Inflammatory macrophage treated with lipopolysaccharide for 4 hours (primary cell): ENCODE measurements around the gene NT5C2.
A peak's percentile ranks its signal among the peaks of the same experiment; 100 is the strongest.
"Not testable (repeated sequence)": the region's sequence is repeated elsewhere in the genome, so short reads cannot be mapped to it uniquely, and the experiment has no call there.

Source experiments
- DNase-seq: peaks from one replicate; pipeline ENCODE4 v3.0.0-alpha.2; 2020

Gene NT5C2

DNA sequence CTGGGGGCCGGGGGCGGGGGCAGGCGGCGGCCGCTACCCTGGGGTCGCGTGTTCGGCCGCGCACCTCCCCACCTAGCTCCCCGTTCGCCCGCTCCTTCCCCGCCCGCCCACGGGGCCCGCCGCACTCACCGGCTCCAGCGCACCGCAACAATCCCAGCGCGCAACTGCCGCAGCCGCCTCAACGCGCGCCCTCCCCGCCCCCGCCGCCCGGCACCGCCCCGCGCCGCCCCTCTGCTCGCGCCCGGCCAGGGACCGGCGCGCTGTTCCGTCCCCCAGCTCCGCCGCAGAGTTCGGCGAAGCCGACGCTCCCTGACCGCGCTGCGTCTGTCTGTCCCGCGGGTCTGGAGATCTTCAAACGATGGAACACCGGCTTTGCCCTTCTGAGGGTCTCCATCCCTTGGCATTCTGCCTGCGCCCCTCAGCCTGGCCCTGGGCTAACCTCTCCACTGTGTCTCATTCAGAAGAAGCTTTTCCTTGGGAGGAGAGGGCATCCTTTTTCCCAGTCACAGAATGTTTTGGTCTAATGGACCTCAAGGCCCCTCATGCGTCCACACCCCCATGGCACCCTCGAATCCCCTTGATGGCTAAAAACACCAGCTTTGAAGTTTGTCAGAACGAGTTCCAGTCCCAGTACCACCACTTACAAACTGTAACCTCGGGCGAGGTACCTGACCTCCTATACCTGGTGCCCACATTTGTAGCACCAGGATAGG, at the start of gene NT5C2:
Gene NT5C2, minus strand, starts transcription at position 166 of the 713 bp plus-strand sequence. CDS start 18,314 bp downstream, outside the sequence.
- DNase-seq: peak; percentile 80

DNA sequence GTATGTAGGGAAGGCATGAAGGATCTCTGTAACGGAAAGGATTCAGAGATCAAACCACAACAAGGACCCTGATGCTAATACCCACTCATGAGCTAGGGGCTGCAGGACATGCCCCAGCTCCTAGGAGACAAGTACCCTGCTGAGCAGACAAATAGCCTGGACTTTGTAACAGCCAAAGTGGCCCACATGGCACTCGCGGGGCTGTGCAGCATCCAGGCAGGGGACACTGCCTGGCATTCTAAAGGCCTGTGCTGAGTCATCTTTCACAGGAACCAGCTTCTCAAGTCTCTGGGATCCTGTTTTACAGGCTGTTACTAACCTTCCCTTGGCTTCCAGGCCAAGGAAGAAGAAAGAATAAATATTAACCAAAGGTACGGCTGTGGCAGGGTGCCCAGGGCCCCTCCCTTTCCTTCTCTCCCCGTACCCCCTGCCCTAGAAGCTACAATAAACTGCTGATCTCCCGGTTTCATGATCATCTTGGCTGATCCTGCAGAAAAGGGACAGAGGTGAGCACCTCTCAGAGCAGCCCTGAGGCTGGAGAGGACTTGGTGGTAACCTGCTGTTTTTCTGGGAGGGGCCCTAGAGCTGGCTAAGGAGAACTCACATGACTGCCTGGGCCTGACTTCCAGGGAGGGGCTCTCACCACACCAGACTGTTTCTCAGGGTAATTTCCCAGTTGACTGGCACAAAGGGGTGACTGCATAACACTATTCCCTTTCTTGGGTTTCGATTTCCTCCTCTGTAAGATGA, 48.4 kb upstream of the NT5C2 start:
- DNase-seq: peak; percentile 98

DNA sequence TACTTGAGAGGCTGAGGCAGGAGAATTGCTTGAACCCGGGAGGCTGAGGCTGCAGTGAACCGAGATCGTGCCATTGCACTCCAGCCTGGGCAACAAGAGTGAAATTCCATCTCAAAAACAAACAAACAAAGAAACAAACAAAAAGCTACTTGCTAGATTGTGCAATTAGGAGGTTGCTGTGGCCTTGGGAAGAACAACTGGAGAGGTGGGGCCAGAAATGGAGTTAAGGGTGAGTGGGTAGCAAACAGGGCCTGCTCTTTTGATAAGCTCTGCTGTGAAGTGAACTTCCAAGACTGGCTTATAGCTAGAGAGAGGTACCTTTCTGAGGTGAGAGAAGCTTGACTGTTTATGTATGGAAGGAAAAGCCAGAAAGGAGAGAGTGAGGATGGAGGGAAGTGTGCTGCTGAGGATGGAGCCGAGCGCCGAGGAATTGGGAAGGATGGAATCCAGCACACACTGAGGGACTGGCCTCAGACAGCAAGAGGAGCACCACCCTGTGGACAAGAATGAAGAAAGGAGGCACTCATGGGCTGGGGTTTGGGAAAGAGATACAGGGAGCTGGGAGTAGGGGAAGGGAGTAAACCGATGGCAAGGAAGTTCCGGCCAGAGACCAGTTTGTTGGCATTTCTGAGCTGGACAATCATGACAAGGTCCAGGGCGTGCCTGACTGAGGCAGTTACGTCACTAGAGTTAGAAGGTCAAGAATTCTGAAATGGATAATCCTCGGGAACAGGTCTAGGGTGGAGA, 45.6 kb upstream of the NT5C2 start:
- DNase-seq: peak; percentile 23

DNA sequence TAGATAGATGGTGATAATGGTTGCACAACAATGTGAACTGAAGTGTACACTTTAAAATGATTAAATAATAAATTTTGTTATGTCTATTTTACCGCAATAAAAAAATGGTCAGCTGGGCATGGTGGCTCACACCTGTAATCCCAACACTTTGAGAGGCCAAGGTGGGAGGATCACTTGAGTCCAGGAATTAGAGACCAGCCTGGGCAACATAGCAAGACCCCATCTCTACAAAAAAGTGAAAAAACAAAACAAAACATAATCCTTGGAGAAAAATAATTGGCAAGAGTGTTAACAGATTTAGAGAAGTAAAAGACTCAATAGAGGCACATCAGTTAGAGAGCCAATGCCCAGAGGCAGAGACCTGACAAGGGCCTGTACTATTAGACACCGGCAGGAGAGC, 42.7 kb upstream of the NT5C2 start:
- DNase-seq: no peak

DNA sequence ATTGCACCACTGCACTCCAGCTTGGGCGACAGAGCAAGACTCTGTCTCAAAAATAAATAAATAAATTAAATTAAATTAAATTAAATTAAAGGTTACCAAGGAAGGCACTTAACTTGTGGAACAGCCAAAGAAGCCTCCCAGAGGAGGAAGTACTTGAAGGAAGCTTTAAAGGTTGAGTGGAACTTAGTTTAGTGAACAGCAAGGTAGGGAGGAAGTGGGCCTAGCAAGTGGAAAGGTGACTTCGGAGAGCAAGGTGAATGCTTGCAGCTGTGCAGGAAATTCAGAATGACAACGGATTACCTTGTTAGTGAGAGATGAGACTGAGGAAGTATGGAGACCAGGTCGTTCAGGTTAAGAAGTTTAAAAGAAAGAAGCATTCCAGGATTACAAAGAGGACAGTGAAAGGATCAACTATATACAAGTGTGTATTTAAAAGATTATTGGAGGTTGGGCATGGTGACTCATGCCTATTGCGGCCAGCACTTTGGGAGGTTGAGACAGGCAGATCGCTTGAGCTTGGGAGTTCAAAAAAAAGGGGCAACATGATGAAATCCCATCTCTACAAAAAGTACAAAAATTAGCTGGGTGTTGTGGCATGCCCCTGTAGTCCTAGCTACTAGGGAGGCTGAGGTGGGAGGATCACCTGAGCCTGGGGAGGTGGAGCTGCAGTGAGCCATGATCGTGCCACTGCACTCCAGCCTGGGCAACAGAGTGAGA, 39.9 kb upstream of the NT5C2 start:
- DNase-seq: no peak

DNA sequence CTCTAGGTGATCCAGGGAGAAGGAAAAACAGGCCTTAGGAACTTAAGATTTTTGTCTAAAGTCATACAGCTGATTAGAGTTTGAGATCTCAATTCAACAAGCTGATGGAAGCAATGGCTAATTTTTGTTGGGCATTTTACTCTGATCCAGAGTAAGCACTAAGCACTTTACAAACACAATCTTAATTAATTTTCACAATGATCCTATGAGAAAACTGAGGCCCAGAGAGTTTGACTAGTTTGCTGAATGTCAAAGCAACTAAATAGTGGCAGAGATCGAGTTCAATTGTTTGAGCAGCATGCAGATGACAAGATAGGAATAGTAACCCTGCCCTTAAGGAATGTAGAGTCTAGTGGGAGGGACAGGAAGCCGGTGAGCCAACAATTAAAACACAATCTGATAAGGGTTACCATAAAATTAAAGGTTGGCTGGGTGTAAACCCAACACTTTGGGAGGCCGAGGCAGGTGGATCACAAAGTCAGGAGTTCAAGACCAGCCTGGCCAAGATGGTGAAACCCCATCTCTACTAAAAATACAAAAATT, 39.1 kb upstream of the NT5C2 start:
- no peak for DNase-seq

DNA sequence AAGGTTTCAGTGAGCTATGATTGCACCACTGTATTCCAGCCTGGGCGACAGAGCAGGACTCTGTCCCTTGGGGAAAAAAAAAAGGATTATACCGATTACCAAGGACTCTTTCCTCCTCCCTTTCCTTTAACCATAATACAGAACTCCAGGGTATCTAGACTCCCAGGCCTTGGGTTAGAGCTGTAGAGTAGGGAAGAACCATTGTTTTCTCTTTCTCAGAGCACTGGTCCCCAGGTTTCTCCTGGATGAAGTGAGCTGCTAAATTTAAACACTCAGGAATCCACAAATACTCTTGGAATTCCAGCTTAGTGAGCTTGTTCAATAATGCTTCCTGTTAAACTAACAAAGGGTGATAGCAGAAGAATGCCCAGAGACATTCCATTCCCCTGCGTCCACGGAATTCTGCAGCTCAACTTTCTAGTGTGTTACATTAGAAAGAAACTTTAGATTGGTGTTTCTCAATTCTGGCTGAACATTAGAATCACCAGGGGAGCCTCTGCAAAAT, 38.0 kb upstream of the NT5C2 start:
- no peak for DNase-seq

DNA sequence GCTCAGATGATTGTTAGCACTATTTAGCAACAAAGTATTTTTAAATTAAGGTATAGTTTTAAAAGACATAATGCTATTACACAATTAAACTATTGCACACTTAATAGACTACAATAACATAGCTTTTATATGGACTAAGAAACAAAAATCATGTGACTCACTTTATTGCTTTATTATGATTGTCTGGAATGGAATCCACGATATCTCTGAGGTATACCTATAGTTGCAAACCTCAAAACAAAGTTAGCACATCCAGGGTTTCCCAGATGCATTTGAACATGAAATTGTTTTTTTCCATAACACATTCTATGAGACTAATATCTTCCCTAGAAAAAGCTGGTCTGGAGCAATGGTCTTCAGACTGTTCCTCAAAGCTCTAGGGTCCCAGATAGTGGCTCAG, 34.3 kb upstream of the NT5C2 start:
- no peak for DNase-seq

DNA sequence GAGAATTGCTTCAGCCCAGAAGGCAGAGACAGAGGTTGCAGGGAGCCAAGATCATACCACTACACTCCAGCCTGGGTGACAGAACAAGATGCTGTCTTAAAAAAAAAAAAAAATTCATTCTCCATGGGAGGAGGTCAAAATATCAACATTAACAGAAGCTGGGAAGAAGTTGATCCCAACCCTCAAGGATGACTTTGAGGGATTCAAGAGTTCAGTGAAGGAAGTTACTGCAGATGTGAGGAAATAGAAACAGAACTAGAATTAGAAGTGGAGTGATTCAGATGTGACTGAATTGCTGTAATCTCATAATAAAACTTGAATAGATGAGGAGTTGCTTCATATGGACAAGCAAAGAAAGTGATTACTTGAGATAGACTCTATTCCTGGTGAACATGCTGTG, 32.9 kb upstream of the NT5C2 start:
- peak; percentile 83 for DNase-seq

DNA sequence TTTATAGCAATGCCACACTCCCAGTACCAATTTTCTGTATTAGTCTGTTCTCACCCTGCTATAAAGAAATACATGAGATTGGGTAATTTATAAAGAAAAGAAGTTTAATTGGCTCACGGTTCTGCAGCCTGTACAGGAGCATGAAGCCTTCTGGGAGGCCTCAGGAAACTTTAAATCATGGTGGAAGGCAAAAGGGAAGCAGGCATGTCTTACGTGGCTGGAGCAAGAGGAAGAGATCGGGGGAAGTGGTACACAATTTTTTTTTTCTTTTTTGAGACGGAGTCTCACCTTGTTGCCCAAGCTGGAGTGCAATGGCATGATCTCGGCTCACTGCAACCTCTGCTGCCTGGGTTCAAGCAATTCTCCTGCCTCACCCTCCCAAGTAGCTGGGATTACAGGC, 31.6 kb upstream of the NT5C2 start:
- peak; percentile 46 for DNase-seq

DNA sequence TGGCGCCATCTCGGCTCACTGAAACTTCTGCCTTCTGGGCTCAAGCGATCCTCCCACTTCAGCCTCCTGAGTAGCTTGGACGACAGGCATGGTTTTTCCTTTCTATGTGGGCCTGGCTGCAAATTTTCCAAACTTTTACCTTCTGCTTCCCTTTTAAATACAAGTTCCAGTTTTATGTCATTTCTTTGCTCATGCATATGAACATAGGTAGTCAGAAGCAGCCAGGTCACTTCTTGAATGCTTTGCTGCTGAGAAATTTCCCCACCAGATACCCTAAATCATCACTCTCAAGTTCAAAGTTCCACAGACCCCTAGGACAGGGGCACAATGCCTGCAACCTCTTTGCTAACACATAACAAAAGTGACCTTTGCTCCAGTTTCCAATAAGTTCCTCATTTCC, 31.1 kb upstream of the NT5C2 start:
- peak; percentile 30 for DNase-seq

DNA sequence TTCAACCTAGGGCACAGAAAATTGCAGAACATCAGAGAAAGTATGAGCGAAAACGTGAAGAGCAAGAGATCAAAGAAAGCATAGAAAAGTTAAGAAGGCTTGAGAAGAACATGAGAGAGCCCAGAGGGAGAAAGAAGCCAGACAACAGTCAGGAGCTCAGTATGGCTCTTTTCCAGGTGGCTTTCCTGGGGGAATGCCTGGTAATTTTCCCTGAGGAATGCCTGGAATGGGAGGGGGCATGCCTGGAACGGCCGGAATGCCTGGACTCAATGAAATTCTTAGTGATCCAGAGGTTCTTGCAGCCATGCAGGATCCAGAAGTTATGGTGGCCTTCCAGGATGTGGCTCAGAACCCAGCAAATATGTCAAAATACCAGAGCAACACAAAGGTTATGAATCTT, 23.3 kb upstream of the NT5C2 start:
- DNase-seq: not testable (repeated sequence)

DNA sequence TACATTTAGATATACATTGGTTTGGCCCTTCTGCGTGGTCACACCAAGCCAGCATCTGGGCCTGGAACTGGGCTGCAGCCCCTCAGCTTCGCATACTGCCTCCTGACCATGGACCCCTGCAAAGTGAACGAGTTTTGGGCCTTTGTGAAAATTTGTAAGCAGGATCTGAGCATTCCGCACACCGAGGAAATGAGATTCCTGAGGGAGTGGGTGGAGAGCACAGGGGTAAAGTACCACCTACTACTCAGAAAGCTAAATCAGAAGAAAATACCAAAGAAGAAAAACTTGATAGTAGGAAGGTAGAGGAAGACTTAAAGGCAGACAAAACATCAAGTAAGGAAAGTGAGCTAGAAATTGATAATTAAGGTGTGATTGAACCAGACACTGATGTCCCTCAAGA, 22.5 kb upstream of the NT5C2 start:
- DNase-seq: no peak

DNA sequence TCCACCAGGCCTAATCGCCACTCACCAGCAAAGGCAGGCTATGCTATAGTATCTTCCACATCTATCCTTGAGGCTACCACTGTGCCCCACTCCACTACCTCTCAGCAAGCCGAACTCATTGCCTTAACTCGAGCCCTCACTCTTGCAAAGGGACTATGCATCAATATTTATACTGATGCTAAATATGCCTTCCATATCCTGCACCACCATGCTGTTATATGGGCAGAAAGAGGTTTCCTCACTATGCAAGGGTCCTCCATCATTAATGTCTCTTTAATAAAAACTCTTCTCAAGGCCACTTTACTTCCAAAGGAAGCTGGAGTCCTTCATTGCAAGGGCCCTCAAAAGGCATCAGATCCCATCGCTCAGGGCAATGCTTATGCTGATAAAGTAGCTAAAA, 17.2 kb upstream of the NT5C2 start:
- DNase-seq: not testable (repeated sequence)

DNA sequence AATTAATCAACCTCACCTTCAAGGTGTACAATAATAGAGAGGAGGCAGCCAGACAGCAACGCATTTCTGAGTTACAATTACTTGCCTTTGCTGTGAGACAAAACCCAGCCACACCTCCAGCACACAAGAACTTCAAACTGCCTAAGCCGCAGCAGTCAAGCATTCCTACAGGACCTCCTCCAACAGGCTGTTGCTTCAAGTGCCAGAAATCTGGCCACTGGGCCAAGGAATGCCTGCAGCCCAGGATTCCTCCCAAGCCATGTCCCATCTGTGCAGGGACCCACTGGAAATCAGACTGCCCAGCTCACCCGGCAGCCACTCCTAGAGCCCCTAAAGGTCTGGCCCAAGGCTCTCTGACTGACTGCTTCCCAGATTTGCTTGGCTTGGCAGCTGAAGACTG, 14.6 kb upstream of the NT5C2 start:
- not testable (repeated sequence) for DNase-seq

DNA sequence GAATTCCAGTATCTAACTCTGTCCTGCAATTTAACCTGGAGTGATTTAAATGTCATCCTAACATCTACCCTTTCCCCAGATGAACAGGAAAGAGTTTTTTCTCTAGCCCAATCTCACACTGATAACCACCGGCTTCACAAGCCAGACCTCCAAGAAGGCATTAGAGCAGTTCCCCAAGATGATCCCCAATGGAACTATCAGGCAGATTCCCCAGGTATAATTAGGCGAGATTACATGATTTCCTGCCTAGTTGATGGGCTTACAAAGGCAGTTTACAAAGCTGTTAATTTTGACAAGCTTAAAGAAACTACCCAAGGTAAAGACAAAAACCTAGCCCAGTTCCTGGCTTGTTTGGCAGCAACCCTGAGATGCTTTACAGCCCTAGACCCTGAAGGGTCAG, 14.1 kb upstream of the NT5C2 start:
- DNase-seq: no peak

DNA sequence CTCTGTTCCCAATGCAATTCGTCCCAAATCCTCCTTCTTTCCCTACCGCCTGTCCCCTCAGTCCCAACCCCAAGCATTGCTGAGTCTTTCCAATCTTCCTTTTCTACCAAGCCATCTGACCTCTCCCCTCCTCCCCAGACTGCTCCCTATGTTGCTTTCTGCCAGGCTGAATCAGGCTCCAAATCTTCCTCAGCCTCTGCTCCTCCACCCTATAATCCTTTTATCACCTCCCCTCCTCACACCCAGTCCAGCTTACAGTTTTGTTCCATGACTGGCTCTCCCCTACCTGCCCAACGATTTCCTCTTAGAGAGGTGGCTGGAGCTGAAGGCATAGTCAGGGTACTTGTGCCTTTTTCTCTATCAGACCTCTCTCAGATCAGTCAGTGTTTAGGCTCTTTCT, 13.6 kb upstream of the NT5C2 start:
- DNase-seq: not testable (repeated sequence)

DNA sequence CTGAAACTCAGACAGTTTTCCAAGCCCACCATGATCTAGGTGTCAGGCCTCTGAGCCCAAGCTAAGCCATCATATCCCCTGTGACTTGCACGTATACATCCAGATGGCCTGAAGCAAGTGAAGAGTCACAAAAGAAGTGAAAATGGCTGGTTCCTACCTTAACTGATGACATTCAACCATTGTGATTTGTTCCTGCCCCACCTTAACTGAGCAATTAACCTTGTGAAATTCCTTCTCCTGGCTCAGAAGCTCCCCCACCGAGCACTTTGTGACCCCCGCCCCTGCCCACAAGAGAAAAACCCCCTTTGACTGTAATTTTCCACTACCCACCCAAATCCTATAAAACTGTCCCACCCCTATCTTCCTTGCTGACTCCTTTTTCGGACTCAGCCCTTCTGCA, 12.3 kb upstream of the NT5C2 start:
- not testable (repeated sequence) for DNase-seq

DNA sequence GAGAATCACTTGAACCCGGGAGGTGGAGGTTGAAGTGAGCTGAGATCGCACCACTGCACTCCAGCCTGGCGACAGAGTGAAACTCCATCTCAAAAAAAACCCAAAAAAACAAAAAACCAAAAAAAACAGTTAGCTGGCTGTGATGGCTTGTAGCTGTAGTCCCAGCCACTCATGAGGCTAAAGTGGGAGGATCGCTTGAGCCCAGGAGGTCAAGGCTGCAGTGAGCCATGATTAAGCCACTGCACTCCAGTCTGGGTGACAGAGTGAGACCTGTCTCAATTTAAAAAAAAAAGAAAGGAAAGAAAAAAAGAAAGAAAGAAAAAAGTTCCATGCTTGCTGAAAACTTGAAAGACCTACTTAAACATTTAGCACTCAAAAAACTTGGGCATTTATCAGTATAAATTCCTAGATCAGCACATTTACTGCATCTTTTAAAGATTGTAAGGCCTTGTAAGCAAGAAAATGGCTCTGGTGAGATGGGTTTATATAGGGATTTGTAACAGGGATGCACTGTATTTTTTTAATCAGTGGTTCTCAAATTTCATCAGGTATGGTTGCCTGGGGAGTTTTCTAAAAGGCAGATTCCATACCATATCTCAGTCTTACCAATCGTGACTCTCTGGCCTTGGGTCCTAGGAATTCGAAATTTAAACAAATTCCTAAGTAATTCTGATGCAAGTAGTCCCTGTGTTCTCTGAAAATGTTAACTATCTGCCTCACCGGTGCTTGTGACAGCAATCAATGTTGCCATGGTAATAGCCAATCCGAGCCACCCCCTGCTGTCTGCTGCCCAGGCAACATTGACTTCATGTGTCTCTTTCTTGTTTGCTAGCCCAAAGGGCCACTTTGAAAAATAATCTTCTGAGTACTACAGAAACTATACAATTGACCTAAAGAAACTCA, 11.5 kb upstream of the NT5C2 start:
- no peak for DNase-seq

DNA sequence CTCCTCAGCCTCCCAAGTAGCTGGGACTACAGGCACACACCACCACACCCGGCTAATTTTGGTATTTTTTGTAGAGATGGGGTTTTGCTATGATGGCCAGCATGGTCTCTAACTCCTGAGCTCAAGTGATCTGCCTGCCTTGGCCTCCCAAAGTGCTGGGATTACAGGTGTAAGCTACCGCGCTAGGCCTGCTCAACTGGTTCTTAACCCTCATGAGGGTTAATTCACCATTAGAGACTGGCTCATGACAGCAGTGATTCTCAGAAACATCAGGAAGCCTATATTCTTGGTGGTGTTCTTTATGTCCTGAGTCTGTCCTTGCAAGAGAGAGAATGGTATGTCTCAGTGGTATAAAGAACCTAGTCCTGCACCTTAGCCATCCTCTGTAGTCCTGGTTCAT, 10.4 kb upstream of the NT5C2 start:
- no peak for DNase-seq

DNA sequence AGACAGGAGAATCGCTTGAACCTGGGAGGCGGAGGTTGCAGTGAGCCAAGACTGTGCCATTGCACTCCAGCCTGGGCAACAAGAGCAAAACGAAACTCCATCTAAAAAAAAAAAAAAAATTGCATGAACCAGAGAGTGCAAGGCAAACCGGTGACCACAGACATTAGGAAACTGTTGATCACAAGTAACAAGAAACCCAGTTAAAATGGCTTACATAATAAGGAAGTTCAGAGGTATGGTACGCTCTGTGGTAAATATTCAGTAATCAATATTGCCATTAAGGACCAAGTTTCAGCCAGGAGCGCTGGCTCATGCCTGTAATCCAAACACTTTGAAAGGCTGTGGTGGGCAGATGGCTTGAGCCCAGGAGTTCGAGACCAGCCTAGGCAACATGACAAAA, 9.2 kb upstream of the NT5C2 start:
- DNase-seq: peak; percentile 93

DNA sequence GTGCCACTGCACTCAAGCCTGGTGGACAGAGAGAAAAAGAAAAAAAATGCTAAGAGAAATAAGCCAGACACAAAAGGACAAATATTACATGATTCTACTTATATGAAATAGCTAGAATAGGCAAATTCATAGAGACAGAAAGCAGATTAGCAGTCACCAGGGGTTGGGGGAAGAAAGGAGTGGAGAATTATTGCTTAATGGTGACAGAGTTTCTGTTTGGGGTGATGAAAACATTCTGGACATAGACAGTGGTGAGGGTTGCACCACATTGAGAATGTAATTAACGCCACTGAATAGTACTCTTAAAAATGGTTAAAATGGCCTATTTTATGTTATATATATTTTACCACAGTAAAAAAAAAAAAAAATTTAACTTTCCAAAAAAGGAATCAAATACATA, 6.4 kb upstream of the NT5C2 start:
- DNase-seq: peak; percentile 93
